ENCODE results near the gene SUPT5H. TPM values are rescaled to one million over a fixed set of nuclear protein-coding genes. Genes with fewer than 3 reads are reported as not detected.

SUPT5H gene
- total RNA-seq, 4 donors from 2014 or later: 87.6 to 101 (median 91.5) TPM

DNA sequence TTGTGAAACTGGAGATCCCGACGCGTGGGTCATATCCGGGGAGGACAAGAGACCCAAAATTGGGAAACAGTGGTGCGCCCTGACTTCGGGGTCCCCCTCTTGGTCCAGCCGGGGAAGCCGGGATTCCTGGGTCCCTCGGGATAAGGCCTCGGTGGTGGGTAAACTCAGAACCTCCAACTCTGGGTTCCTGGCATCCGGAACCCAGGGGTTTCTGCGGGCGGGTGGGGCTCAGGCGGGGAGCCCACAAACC, 38.0 kb upstream of the SUPT5H start:
- Histone ChIP-seq H3K27ac (replicated peaks in 1 of 4) (peak overlapping the region; percentile 99 to 100 (median 100)), H3K27me3 (no peaks in the 10 kb centered on the region), H3K4me3 (peak overlapping the region; percentile 63 to 93 (median 80)), H3K4me1 (peaks cover 36 to 56% (median 49%) of the 10 kb centered on the region in 4 donors), H3K9me3 (no peaks in the 10 kb centered on the region), H3K36me3 (peaks cover 13 to 22% (median 21%) of the 10 kb centered on the region in 4 donors)
- intact Hi-C loops (cut with DNase I): no loop called here
- WGBS: 0% methylated on average over 1 of the region's 14 CpGs
- DNase-seq (ENCODE audit: extremely low spot score): no peak
- TF ChIP-seq, protein P1, sequence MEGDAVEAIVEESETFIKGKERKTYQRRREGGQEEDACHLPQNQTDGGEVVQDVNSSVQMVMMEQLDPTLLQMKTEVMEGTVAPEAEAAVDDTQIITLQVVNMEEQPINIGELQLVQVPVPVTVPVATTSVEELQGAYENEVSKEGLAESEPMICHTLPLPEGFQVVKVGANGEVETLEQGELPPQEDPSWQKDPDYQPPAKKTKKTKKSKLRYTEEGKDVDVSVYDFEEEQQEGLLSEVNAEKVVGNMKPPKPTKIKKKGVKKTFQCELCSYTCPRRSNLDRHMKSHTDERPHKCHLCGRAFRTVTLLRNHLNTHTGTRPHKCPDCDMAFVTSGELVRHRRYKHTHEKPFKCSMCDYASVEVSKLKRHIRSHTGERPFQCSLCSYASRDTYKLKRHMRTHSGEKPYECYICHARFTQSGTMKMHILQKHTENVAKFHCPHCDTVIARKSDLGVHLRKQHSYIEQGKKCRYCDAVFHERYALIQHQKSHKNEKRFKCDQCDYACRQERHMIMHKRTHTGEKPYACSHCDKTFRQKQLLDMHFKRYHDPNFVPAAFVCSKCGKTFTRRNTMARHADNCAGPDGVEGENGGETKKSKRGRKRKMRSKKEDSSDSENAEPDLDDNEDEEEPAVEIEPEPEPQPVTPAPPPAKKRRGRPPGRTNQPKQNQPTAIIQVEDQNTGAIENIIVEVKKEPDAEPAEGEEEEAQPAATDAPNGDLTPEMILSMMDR (IDR thresholded peaks at IDR 0.05): no peak
- TF ChIP-seq EP300 (IDR thresholded peaks at IDR 0.05): no peak
- TF ChIP-seq POLR2A (IDR thresholded peaks at IDR 0.05; ENCODE audit: low read depth): no peak
- no peak for TF ChIP-seq POLR2AphosphoS5 (IDR thresholded peaks at IDR 0.05)

DNA sequence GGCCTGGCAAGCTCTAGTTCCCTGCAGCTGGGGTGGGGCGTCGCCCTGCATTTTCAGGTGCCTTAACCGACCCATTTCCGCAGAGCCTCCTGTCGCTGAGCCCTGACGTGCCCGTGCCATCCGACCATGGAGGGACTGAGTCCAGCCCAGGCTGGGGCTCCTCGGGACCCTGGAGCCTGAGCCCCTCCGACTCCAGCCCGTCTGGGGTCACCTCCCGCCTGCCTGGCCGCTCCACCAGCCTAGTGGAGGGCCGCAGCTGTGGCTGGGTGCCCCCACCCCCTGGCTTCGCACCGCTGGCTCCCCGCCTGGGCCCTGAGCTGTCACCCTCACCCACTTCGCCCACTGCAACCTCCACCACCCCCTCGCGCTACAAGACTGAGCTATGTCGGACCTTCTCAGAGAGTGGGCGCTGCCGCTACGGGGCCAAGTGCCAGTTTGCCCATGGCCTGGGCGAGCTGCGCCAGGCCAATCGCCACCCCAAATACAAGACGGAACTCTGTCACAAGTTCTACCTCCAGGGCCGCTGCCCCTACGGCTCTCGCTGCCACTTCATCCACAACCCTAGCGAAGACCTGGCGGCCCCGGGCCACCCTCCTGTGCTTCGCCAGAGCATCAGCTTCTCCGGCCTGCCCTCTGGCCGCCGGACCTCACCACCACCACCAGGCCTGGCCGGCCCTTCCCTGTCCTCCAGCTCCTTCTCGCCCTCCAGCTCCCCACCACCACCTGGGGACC, 37.6 kb upstream of the SUPT5H start:
- H3K27me3 ChIP-seq: no peaks in the 10 kb centered on the region
- intact Hi-C loops (cut with DNase I): no loop called here
- peak in 1 of 2 donors; percentile 71 for TF ChIP-seq POLR2AphosphoS5 (IDR thresholded peaks at IDR 0.05)
- no peak for TF ChIP-seq POLR2A (IDR thresholded peaks at IDR 0.05; ENCODE audit: low read depth)
- no peak for TF ChIP-seq EP300 (IDR thresholded peaks at IDR 0.05)
- peak overlapping the region; percentile 99 to 100 (median 100) for H3K27ac ChIP-seq (replicated peaks in 1 of 4)
- DNase-seq (ENCODE audit: extremely low spot score): no peak
- H3K4me1 ChIP-seq: peaks cover 35 to 54% (median 45%) of the 10 kb centered on the region in 4 donors
- peak overlapping the region; percentile 63 to 93 (median 80) for H3K4me3 ChIP-seq
- peaks cover 13 to 22% (median 21%) of the 10 kb centered on the region in 4 donors for H3K36me3 ChIP-seq
- no peaks in the 10 kb centered on the region for H3K9me3 ChIP-seq
- WGBS: 11% methylated on average over 12 of the region's 40 CpGs

DNA sequence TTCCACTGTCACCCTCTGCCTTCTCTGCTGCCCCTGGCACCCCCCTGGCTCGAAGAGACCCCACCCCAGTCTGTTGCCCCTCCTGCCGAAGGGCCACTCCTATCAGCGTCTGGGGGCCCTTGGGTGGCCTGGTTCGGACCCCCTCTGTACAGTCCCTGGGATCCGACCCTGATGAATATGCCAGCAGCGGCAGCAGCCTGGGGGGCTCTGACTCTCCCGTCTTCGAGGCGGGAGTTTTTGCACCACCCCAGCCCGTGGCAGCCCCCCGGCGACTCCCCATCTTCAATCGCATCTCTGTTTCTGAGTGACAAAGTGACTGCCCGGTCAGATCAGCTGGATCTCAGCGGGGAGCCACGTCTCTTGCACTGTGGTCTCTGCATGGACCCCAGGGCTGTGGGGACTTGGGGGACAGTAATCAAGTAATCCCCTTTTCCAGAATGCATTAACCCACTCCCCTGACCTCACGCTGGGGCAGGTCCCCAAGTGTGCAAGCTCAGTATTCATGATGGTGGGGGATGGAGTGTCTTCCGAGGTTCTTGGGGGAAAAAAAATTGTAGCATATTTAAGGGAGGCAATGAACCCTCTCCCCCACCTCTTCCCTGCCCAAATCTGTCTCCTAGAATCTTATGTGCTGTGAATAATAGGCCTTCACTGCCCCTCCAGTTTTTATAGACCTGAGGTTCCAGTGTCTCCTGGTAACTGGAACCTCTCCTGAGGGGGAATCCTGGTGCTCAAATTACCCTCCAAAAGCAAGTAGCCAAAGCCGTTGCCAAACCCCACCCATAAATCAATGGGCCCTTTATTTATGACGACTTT, 36.8 kb upstream of the SUPT5H start:
- Histone ChIP-seq H3K27me3 (no peaks in the 10 kb centered on the region), H3K36me3 (peaks cover 13 to 22% (median 21%) of the 10 kb centered on the region in 4 donors), H3K9me3 (no peaks in the 10 kb centered on the region), H3K27ac (replicated peaks in 1 of 4) (peak overlapping the region; percentile 99 to 100 (median 100)), H3K4me1 (peaks cover 35 to 50% (median 45%) of the 10 kb centered on the region in 4 donors), H3K4me3 (peak overlapping the region; percentile 63 to 93 (median 80))
- intact Hi-C loops (cut with DNase I): no loop called here
- TF ChIP-seq EP300 (IDR thresholded peaks at IDR 0.05): no peak
- TF ChIP-seq, protein P1 (IDR thresholded peaks at IDR 0.05): no peak
- peak; percentile 42 for TF ChIP-seq POLR2A (IDR thresholded peaks at IDR 0.05; ENCODE audit: low read depth)
- TF ChIP-seq POLR2AphosphoS5 (IDR thresholded peaks at IDR 0.05): peak in 1 of 2 donors; percentile 70
- 7% methylated on average over 6 of the region's 20 CpGs for WGBS
- no peak for DNase-seq (ENCODE audit: extremely low spot score)

DNA sequence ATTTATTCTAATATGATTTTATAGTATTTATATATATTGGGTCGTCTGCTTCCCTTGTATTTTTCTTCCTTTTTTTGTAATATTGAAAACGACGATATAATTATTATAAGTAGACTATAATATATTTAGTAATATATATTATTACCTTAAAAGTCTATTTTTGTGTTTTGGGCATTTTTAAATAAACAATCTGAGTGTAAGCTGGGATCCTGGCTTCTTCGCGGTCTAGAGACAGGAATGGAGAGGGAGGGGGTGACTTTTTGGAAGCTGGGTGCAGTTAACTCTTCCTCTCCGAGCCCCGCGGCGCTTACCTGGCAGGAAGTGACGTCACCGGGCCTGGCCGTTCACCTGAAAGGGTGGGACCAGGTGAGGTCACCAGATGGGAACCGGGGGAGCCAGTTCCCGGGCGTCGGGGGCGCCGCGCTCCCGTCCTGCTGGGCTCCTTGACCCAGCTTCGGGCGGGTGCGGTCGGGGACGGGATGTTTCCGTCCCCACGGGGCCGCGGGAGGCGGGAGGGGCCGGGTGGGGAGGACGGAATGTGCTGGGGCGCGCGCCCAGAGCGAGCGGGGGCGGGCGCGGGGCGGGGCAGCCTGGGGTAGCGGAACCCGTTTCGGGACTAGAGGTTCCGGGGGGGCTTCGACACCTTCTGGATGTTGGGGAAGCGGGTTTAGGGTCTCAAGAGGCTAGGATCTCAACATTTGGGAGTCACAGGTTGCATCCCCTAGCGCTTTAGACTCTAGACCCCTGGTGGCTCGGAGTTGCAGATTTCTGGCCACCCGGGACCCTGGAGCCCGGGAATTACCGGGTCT, 36.0 kb upstream of the SUPT5H start:
- Histone ChIP-seq H3K27me3 (no peaks in the 10 kb centered on the region), H3K4me1 (peaks cover 32 to 53% (median 48%) of the 10 kb centered on the region in 4 donors), H3K4me3 (peak overlapping the region; percentile 63 to 93 (median 80)), H3K27ac (replicated peaks in 1 of 4) (peak overlapping the region; percentile 99 to 100 (median 100)), H3K9me3 (no peaks in the 10 kb centered on the region), H3K36me3 (peaks cover 13 to 22% (median 21%) of the 10 kb centered on the region in 4 donors)
- intact Hi-C loops (cut with DNase I): no loop called here
- peak; percentile 97 for DNase-seq (ENCODE audit: extremely low spot score)
- 0% methylated on average over 22 of the region's 52 CpGs for WGBS
- TF ChIP-seq POLR2AphosphoS5 (IDR thresholded peaks at IDR 0.05) (peak in 1 of 2 donors; percentile 95), EP300 (IDR thresholded peaks at IDR 0.05) (peak; percentile 89), POLR2A (IDR thresholded peaks at IDR 0.05; ENCODE audit: low read depth) (peak; percentile 82)
- TF ChIP-seq, protein P1 (IDR thresholded peaks at IDR 0.05): no peak
